B cell (primary cell): ENCODE results near the gene KIF17.

Experiments used
- EZH2 ChIP-seq: IDR thresholded peaks from 2 replicates; pipeline ENCODE4 v1.6.1; 2012; ENCODE audit warnings: borderline replicate concordance, low read depth, mild to moderate bottlenecking, moderate library complexity, low read length; ENCODE audit not compliant: insufficient read depth, poor library complexity, severe bottlenecking
- TF ChIP-seq, protein P1 (sequence below): fragments of 200-600 bp; IDR thresholded peaks from one replicate; pipeline ENCODE4 v1.8.0; 2022; ENCODE audit warnings: antibody characterized with exemption, mild to moderate bottlenecking

DNA sequence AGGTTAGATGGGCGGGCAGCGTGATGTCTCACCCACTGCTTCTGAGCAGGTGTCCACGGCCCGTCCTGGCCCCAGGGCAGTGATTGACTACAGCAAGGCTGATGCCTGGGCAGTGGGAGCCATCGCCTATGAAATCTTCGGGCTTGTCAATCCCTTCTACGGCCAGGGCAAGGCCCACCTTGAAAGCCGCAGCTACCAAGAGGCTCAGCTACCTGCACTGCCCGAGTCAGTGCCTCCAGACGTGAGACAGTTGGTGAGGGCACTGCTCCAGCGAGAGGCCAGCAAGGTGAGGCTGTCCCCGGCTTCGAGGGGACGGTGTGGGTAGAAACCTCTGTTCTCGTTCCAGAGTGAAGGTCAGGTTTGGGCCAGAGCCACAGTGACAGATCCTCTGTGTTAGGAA is 68.9 kb downstream of the KIF17 start:
- TF ChIP-seq, protein P1, sequence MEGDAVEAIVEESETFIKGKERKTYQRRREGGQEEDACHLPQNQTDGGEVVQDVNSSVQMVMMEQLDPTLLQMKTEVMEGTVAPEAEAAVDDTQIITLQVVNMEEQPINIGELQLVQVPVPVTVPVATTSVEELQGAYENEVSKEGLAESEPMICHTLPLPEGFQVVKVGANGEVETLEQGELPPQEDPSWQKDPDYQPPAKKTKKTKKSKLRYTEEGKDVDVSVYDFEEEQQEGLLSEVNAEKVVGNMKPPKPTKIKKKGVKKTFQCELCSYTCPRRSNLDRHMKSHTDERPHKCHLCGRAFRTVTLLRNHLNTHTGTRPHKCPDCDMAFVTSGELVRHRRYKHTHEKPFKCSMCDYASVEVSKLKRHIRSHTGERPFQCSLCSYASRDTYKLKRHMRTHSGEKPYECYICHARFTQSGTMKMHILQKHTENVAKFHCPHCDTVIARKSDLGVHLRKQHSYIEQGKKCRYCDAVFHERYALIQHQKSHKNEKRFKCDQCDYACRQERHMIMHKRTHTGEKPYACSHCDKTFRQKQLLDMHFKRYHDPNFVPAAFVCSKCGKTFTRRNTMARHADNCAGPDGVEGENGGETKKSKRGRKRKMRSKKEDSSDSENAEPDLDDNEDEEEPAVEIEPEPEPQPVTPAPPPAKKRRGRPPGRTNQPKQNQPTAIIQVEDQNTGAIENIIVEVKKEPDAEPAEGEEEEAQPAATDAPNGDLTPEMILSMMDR, result no peak
- no peak for TF ChIP-seq EZH2
